ENCODE results near the gene FHOD3.

The FHOD3 gene

GRCh38 chr18:36519358-36519757 lies 221.8 kb downstream of the FHOD3 start:
- H3K9me3 ChIP-seq (ENCODE audit: control insufficient read depth, low read depth, low read length) = no peaks in the 10 kb centered on the region
- H3K4me3 ChIP-seq (ENCODE audit: low read length) = no peak overlapping the region
- peaks cover 23% of the 10 kb centered on the region for H3K4me1 ChIP-seq (ENCODE audit: control insufficient read depth, low read depth, low read length)
- H3K36me3 ChIP-seq (ENCODE audit: control insufficient read depth, low read depth, low read length) = no peaks in the 10 kb centered on the region
- no peak overlapping the region for H3K9ac ChIP-seq (ENCODE audit: low read length)
- no peak overlapping the region for H3K27ac ChIP-seq (ENCODE audit: low read length)
- H3K27me3 ChIP-seq (ENCODE audit: control insufficient read depth, insufficient read depth, low read length) = no peaks in the 10 kb centered on the region

DNA sequence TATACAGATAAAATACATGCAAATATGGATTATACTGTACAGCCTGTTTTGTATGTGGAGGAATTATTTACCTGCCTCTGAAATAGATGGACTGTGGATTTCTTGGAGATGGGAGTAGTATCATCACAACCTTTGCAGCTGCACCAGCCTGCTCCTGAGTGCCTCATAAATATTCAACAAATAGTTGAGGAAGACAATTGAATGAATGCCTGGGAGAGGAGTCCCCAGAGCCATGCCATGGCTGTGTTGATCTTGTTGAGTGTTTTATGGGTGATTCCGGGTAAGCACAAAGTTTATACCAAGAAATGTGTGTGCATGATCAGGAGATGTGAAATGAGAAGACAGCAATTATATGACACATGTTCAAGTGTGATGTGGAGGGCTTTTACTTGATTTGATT lies 225.0 kb downstream of the FHOD3 start:
- H3K27ac ChIP-seq (ENCODE audit: low read length) = no peak overlapping the region
- no peaks in the 10 kb centered on the region for H3K9me3 ChIP-seq (ENCODE audit: control insufficient read depth, low read depth, low read length)
- H3K4me3 ChIP-seq (ENCODE audit: low read length) = no peak overlapping the region
- no peak overlapping the region for H3K9ac ChIP-seq (ENCODE audit: low read length)
- no peaks in the 10 kb centered on the region for H3K27me3 ChIP-seq (ENCODE audit: control insufficient read depth, insufficient read depth, low read length)
- H3K36me3 ChIP-seq (ENCODE audit: control insufficient read depth, low read depth, low read length) = no peaks in the 10 kb centered on the region
- peaks cover 19% of the 10 kb centered on the region for H3K4me1 ChIP-seq (ENCODE audit: control insufficient read depth, low read depth, low read length)

DNA sequence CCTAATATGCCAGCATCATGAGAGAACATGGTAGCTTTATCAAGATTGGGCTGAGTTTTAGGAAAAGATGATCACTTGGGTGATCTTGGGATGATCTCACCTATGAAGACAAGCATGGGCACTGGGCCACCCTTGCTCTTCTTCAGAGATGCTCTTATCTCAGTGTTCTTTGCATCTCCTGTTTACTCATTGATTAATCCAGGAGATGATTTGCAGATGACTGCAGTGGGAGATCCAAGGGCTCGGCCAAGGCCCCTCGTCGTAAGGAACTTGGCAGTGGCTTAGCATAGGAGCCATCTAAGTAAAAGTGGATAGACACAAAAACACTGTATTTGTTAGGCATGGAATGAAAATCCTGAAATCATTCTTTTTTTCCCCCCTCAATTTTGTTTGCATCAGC lies 228.4 kb downstream of the FHOD3 start:
- Histone ChIP-seq H3K9me3 (ENCODE audit: control insufficient read depth, low read depth, low read length) (no peaks in the 10 kb centered on the region), H3K27me3 (ENCODE audit: control insufficient read depth, insufficient read depth, low read length) (no peaks in the 10 kb centered on the region), H3K9ac (ENCODE audit: low read length) (no peak overlapping the region), H3K27ac (ENCODE audit: low read length) (no peak overlapping the region), H3K4me1 (ENCODE audit: control insufficient read depth, low read depth, low read length) (peaks cover 27% of the 10 kb centered on the region), H3K4me3 (ENCODE audit: low read length) (no peak overlapping the region), H3K36me3 (ENCODE audit: control insufficient read depth, low read depth, low read length) (no peaks in the 10 kb centered on the region)

DNA sequence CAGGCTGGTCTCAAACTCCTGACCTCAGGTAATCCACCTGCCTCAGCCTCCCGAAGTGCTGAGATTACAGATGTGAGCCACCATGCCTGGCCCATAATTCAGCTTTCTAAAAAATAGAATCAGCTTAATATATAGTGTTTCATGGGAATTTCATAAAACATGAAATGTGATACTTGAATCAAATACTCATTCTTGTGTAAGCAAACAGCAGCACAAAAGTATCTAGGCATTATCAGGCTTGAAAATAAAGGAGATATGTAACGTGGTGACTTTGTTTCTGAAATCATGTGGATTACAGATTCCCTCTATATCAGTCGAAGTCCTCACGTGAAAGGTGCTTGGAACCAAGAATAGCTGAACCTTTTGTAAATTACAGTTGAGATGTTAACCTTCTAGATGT lies 229.1 kb downstream of the FHOD3 start:
- Histone ChIP-seq H3K9ac (ENCODE audit: low read length) (no peak overlapping the region), H3K27me3 (ENCODE audit: control insufficient read depth, insufficient read depth, low read length) (no peaks in the 10 kb centered on the region), H3K27ac (ENCODE audit: low read length) (no peak overlapping the region), H3K4me1 (ENCODE audit: control insufficient read depth, low read depth, low read length) (peaks cover 27% of the 10 kb centered on the region), H3K36me3 (ENCODE audit: control insufficient read depth, low read depth, low read length) (no peaks in the 10 kb centered on the region), H3K9me3 (ENCODE audit: control insufficient read depth, low read depth, low read length) (no peaks in the 10 kb centered on the region), H3K4me3 (ENCODE audit: low read length) (no peak overlapping the region)

GRCh38 chr18:36527051-36527450 lies 229.5 kb downstream of the FHOD3 start:
- H3K27me3 ChIP-seq (ENCODE audit: control insufficient read depth, insufficient read depth, low read length) = no peaks in the 10 kb centered on the region
- no peaks in the 10 kb centered on the region for H3K36me3 ChIP-seq (ENCODE audit: control insufficient read depth, low read depth, low read length)
- no peak overlapping the region for H3K9ac ChIP-seq (ENCODE audit: low read length)
- no peaks in the 10 kb centered on the region for H3K9me3 ChIP-seq (ENCODE audit: control insufficient read depth, low read depth, low read length)
- H3K4me3 ChIP-seq (ENCODE audit: low read length) = no peak overlapping the region
- no peak overlapping the region for H3K27ac ChIP-seq (ENCODE audit: low read length)
- H3K4me1 ChIP-seq (ENCODE audit: control insufficient read depth, low read depth, low read length) = peaks cover 25% of the 10 kb centered on the region

- no peaks in the 10 kb centered on the region for H3K27me3 ChIP-seq (ENCODE audit: control insufficient read depth, insufficient read depth, low read length)
- no peak overlapping the region for H3K9ac ChIP-seq (ENCODE audit: low read length)
- peaks cover 17% of the 10 kb centered on the region for H3K4me1 ChIP-seq (ENCODE audit: control insufficient read depth, low read depth, low read length)
- H3K4me3 ChIP-seq (ENCODE audit: low read length) = no peak overlapping the region
- H3K27ac ChIP-seq (ENCODE audit: low read length) = no peak overlapping the region
- H3K36me3 ChIP-seq (ENCODE audit: control insufficient read depth, low read depth, low read length) = no peaks in the 10 kb centered on the region
- H3K9me3 ChIP-seq (ENCODE audit: control insufficient read depth, low read depth, low read length) = no peaks in the 10 kb centered on the region
Measured at GRCh38 chr18:36527740-36528455, 230.4 kb downstream of the FHOD3 start.

GRCh38 chr18:36529747-36530146 lies 232.2 kb downstream of the FHOD3 start:
- Histone ChIP-seq H3K36me3 (ENCODE audit: control insufficient read depth, low read depth, low read length) (no peaks in the 10 kb centered on the region), H3K4me1 (ENCODE audit: control insufficient read depth, low read depth, low read length) (peaks cover 14% of the 10 kb centered on the region), H3K27ac (ENCODE audit: low read length) (no peak overlapping the region), H3K27me3 (ENCODE audit: control insufficient read depth, insufficient read depth, low read length) (no peaks in the 10 kb centered on the region), H3K4me3 (ENCODE audit: low read length) (no peak overlapping the region), H3K9me3 (ENCODE audit: control insufficient read depth, low read depth, low read length) (no peaks in the 10 kb centered on the region), H3K9ac (ENCODE audit: low read length) (no peak overlapping the region)

DNA sequence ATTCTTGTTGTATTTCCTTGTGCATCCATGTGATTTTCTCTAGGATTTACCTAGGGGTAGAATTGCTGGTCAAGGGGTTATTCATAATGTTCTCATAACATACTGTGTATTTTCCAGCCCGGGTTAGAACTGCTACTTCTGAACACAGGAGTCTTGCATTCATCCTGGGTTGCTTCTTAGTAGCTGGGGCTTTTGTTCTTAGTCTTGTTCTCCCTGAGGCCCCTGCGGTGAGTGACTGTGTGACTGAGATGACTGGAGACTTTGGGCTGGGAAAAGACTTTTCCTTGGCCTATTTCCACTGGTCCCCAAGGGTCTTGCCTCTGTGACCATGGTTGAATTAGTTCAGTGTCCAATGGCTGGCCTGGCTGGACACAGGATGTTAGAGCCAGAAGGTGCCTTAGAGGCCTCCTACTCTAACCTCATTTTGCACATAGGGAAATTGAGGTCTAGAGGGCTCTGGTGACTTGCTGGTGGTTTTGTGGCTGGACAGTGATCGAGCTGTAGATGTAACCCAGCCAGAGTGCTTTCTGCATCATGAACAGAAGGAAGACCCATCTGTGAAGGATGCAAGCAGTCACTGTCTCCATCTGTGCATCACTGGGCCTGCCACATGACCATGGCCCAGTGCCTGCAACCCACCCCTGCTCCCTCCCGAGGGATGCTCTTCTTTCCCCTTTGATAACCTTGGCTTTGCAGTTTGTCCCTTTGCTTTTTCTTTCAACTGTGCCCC lies 233.3 kb downstream of the FHOD3 start:
- Histone ChIP-seq H3K9ac (ENCODE audit: low read length) (no peak overlapping the region), H3K27ac (ENCODE audit: low read length) (no peak overlapping the region), H3K4me3 (ENCODE audit: low read length) (no peak overlapping the region), H3K9me3 (ENCODE audit: control insufficient read depth, low read depth, low read length) (no peaks in the 10 kb centered on the region), H3K27me3 (ENCODE audit: control insufficient read depth, insufficient read depth, low read length) (no peaks in the 10 kb centered on the region), H3K4me1 (ENCODE audit: control insufficient read depth, low read depth, low read length) (peaks cover 21% of the 10 kb centered on the region), H3K36me3 (ENCODE audit: control insufficient read depth, low read depth, low read length) (no peaks in the 10 kb centered on the region)

DNA sequence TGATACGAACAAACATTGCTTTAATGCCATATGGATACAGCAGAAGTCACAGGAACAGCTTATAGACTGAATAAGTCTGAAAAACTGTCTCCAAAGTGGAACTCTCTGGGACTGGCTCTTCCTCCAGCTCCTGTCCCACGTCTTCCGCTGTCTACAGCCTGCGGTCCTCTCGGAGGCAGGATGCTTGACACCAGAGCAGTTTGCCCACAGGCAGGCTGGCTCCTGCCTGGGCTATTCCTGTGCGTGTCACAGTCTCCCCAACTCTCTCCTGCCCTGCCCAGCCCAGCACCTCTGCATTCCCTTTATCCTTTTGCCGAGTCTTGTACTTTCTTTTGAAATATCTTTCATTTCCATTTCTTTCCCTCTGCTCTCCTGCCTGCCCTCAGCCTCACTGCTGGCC lies 234.1 kb downstream of the FHOD3 start:
- Histone ChIP-seq H3K9me3 (ENCODE audit: control insufficient read depth, low read depth, low read length) (no peaks in the 10 kb centered on the region), H3K27ac (ENCODE audit: low read length) (no peak overlapping the region), H3K4me1 (ENCODE audit: control insufficient read depth, low read depth, low read length) (peaks cover 27% of the 10 kb centered on the region), H3K9ac (ENCODE audit: low read length) (no peak overlapping the region), H3K4me3 (ENCODE audit: low read length) (no peak overlapping the region), H3K36me3 (ENCODE audit: control insufficient read depth, low read depth, low read length) (no peaks in the 10 kb centered on the region), H3K27me3 (ENCODE audit: control insufficient read depth, insufficient read depth, low read length) (no peaks in the 10 kb centered on the region)

DNA sequence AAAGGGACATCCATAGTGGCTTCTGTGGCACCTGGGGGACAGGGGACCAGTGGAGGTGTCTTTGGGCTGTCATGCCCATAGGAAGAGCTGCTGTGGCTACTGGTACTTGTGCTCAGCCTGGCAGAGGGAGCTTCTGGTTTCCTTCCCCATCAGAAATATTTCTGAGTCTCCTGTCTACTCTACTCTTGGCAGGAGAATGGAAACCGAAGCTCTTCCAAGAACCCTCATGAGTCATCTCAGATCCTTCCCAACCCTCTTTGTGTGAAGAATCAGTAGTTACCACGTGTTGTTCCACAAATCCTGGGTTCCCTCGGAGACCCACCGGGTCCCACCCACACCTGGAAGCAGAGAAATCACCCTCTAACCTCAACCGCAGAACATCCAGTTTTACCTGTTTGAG lies 234.9 kb downstream of the FHOD3 start:
- H3K4me1 ChIP-seq (ENCODE audit: control insufficient read depth, low read depth, low read length) = peaks cover 30% of the 10 kb centered on the region
- no peak overlapping the region for H3K9ac ChIP-seq (ENCODE audit: low read length)
- no peak overlapping the region for H3K4me3 ChIP-seq (ENCODE audit: low read length)
- no peak overlapping the region for H3K27ac ChIP-seq (ENCODE audit: low read length)
- no peaks in the 10 kb centered on the region for H3K9me3 ChIP-seq (ENCODE audit: control insufficient read depth, low read depth, low read length)
- H3K36me3 ChIP-seq (ENCODE audit: control insufficient read depth, low read depth, low read length) = no peaks in the 10 kb centered on the region
- H3K27me3 ChIP-seq (ENCODE audit: control insufficient read depth, insufficient read depth, low read length) = no peaks in the 10 kb centered on the region

GRCh38 chr18:36532815-36533214 lies 235.3 kb downstream of the FHOD3 start:
- Histone ChIP-seq H3K9ac (ENCODE audit: low read length) (no peak overlapping the region), H3K4me3 (ENCODE audit: low read length) (no peak overlapping the region), H3K27ac (ENCODE audit: low read length) (no peak overlapping the region), H3K27me3 (ENCODE audit: control insufficient read depth, insufficient read depth, low read length) (no peaks in the 10 kb centered on the region), H3K36me3 (ENCODE audit: control insufficient read depth, low read depth, low read length) (no peaks in the 10 kb centered on the region), H3K4me1 (ENCODE audit: control insufficient read depth, low read depth, low read length) (peaks cover 26% of the 10 kb centered on the region), H3K9me3 (ENCODE audit: control insufficient read depth, low read depth, low read length) (no peaks in the 10 kb centered on the region)

Data from iPS-18a (cell line).